Endothelial cell of umbilical vein (primary cell): ENCODE measurements around the gene VIT. TPM values are rescaled to one million over a fixed set of nuclear protein-coding genes. Genes with fewer than 3 reads are reported as not detected.

Experiments used
- BruUV-seq: library from RNA; stranded (reverse); fragments of 400-500 nt; replicated peaks from 2 replicates; lab custom pipeline; 2021; lab: Mats Ljungman, UMichigan
- CTCF ChIA-PET: fragments of 300-600, 350-600 bp; sonication (Branson Sonifier 250); formaldehyde crosslinking; loops from one replicate; lab custom pipeline; 2021; ENCODE audit warnings: antibody characterized with exemption, inconsistent platforms; lab: Charles Lee
- POLR2A ChIA-PET: fragments of 300-600, 350-600 bp; sonication (Branson Sonifier 250); formaldehyde crosslinking; loops from one replicate; lab custom pipeline; 2021; ENCODE audit warnings: antibody characterized with exemption, inconsistent platforms; lab: Charles Lee
- DNase-seq: peaks from one replicate; pipeline ENCODE4 v3.0.0-alpha.2; 2011; ENCODE audit warnings: low read depth, low spot score
- FAIRE-seq: peaks from 2 replicates; lab custom pipeline; 2011; peaks lifted over from hg19 to GRCh38; lab: Jason Lieb, UNC
- H2AFZ ChIP-seq: 2 replicates; pipeline ENCODE4 v1.6.0; 2012; ENCODE audit warnings: low read depth, low read length, control low read depth, inconsistent platforms
- H3K27ac ChIP-seq: 2 replicates; pipeline ENCODE4 v1.5.1; 2011; ENCODE audit warnings: low read depth, mild to moderate bottlenecking, control low read depth, low read length, moderate library complexity; ENCODE audit not compliant: insufficient read depth
- H3K27me3 ChIP-seq, 2 experiments: 2 replicates each; pipeline versions ENCODE4 v1.6.0 to v1.6.1; 2011; ENCODE audit warnings: low read length in 2 of 2, mixed read lengths in 1 of 2; ENCODE audit not compliant: control insufficient read depth in 2 of 2, insufficient read depth in 2 of 2
- H3K36me3 ChIP-seq, 2 experiments: 2 replicates in 1 of 2; 3 replicates in 1 of 2; pipeline ENCODE4 v1.5.1; 2011; ENCODE audit warnings: low read length in 2 of 2, mild to moderate bottlenecking in 1 of 2, moderate library complexity in 1 of 2; ENCODE audit not compliant: control insufficient read depth in 2 of 2, insufficient read depth in 2 of 2; ENCODE audit errors: extremely low read depth in 1 of 2
- H3K4me1 ChIP-seq: 3 replicates; pipeline ENCODE4 v1.5.1; 2011; ENCODE audit warnings: mild to moderate bottlenecking, low read length; ENCODE audit not compliant: control insufficient read depth, insufficient read depth; ENCODE audit errors: extremely low read depth
- H3K4me2 ChIP-seq: 2 replicates; pipeline ENCODE4 v1.6.1; 2011; ENCODE audit warnings: low read length, control low read depth, mixed read lengths; ENCODE audit not compliant: insufficient read depth
- H3K4me3 ChIP-seq, 3 experiments: fragments of 200-600 bp in 1 of 3; sonication (generic), shearing (Covaris generic) in 1 of 3; replicated peaks in 1 of 3; 2 replicates each; pipeline ENCODE4 v1.5.1; 2011 to 2016; ENCODE audit warnings: control low read depth in 3 of 3, low read length in 3 of 3, mild to moderate bottlenecking in 2 of 3, inconsistent platforms in 1 of 3, low read depth in 1 of 3, moderate library complexity in 1 of 3; ENCODE audit not compliant: insufficient read depth in 1 of 3
- H3K79me2 ChIP-seq: 2 replicates; pipeline ENCODE4 v1.6.0; 2012; ENCODE audit warnings: low read length, inconsistent platforms; ENCODE audit not compliant: control insufficient read depth, insufficient read depth
- H3K9ac ChIP-seq: replicated peaks from 2 replicates; pipeline ENCODE3; 2011; ENCODE audit warnings: low read length, control low read depth; ENCODE audit not compliant: insufficient read depth; ENCODE audit errors: extremely low read depth
- H3K9me1 ChIP-seq: replicated peaks from 3 replicates; pipeline ENCODE4 v1.6.0; 2011; ENCODE audit warnings: mild to moderate bottlenecking, low read length; ENCODE audit not compliant: control insufficient read depth, insufficient read depth; ENCODE audit errors: extremely low read depth
- H3K9me3 ChIP-seq: replicated peaks from 2 replicates; pipeline ENCODE4 v1.5.1; 2012; ENCODE audit warnings: low read length, inconsistent platforms; ENCODE audit not compliant: control insufficient read depth, insufficient read depth
- H4K20me1 ChIP-seq: replicated peaks from 2 replicates; pipeline ENCODE3; 2011; ENCODE audit warnings: mild to moderate bottlenecking, low read length; ENCODE audit not compliant: control insufficient read depth, insufficient read depth; ENCODE audit errors: extremely low read depth
- CTCF ChIP-seq, 2 donors: IDR thresholded peaks; 1 replicate in 1 of 2; 2 replicates in 1 of 2; pipeline ENCODE4 v1.5.1; 2011; ENCODE audit warnings: low read length in 2 of 2, mild to moderate bottlenecking in 2 of 2, moderate library complexity in 2 of 2, control low read depth in 1 of 2, inconsistent platforms in 1 of 2, low read depth in 1 of 2; ENCODE audit not compliant: insufficient read depth in 1 of 2; ENCODE audit errors: extremely low read depth in 1 of 2
- EZH2 ChIP-seq: IDR thresholded peaks from 2 replicates; pipeline ENCODE4 v1.6.1; 2012; ENCODE audit warnings: borderline replicate concordance, low read depth, mild to moderate bottlenecking, moderate library complexity, low read length, inconsistent platforms; ENCODE audit not compliant: severe bottlenecking
- FOS ChIP-seq: IDR thresholded peaks from 2 replicates; pipeline ENCODE4 v1.6.1; 2011; ENCODE audit warnings: mild to moderate bottlenecking, low read length, moderate library complexity, borderline replicate concordance; ENCODE audit not compliant: insufficient read depth
- GATA2 ChIP-seq: IDR thresholded peaks from 2 replicates; pipeline ENCODE4 v1.7.0; 2011; ENCODE audit warnings: low read depth, mild to moderate bottlenecking, moderate library complexity, mixed read lengths, low read length; ENCODE audit not compliant: insufficient read length, insufficient read depth
- JUN ChIP-seq: IDR thresholded peaks from 2 replicates; pipeline ENCODE4 v1.6.1; 2011; ENCODE audit warnings: borderline replicate concordance, low read depth; ENCODE audit not compliant: insufficient read length, insufficient read depth
- MAX ChIP-seq: IDR thresholded peaks from 2 replicates; pipeline ENCODE4 v1.6.1; 2011; ENCODE audit not compliant: insufficient read depth, insufficient read length
- MYC ChIP-seq: IDR thresholded peaks from one replicate; pipeline ENCODE4 v1.6.1; 2011; ENCODE audit warnings: mild to moderate bottlenecking, low read depth, low read length
- POLR2A ChIP-seq: IDR thresholded peaks from 2 replicates; pipeline ENCODE4 v1.6.1; 2012; ENCODE audit warnings: low read depth, mild to moderate bottlenecking, control low read depth, low read length
- POLR2AphosphoS5 ChIP-seq: IDR thresholded peaks from 2 replicates; pipeline ENCODE4 v1.6.1; 2012; ENCODE audit warnings: low read depth, mild to moderate bottlenecking, control low read depth, low read length, moderate library complexity; ENCODE audit not compliant: insufficient read depth
- dilution Hi-C: fragments of 300-500 bp; cut with MboI; formaldehyde crosslinking; loops from one replicate; pipeline ENCODE4 v1.15.0; 2019; ENCODE audit warnings: low sequenced_read_pairs; ENCODE audit not compliant: extremely low pct_ligation_motif_present
- intact Hi-C: fragments of 100-400 bp; cut with micrococcal nuclease; formaldehyde crosslinking; loops from one replicate; pipeline ENCODE4 v1.10.0; 2022
- polyA plus RNA-seq, 4 experiments: library from polyadenylated mRNA; depleted of rRNA in 3 of 4; stranded (reverse) in 3 of 4; unstranded in 1 of 4; fragments of >200 nt; gene quantifications; 2 replicates each; pipeline versions ENCODE4 v1.2.1 to v1.2.3, GENCODE V29; 2011 to 2012; ENCODE audit warnings: missing spikeins in 1 of 4
- total RNA-seq: library from RNA; stranded (reverse); gene quantifications from 2 replicates; pipeline ENCODE4 v1.2.3, GENCODE V29; 2021

Gene VIT
- total and polyA plus RNA-seq, 2 donors (not counting 3 experiments of a cell fraction or from before 2014, with no cell fraction given), result 0.54 to 0.88 TPM

GRCh38 chr2:36823862-36824261 is 127.4 kb downstream of the VIT start:
- no peak overlapping the region for H3K9ac ChIP-seq
- POLR2A ChIA-PET, result no interaction called here
- CTCF ChIA-PET, result no interaction called here

More at GRCh38 chr2:36823862-36824261, 127.4 kb downstream of the VIT start:
- BruUV-seq, result no TSS peak
- no peaks in the 10 kb centered on the region for H3K4me1 ChIP-seq
- no peak overlapping the region for H2AFZ ChIP-seq
- H4K20me1 ChIP-seq, result no peaks in the 10 kb centered on the region
- H3K4me2 ChIP-seq, result no peak overlapping the region
- no peak for FAIRE-seq
- H3K36me3 ChIP-seq, result no peaks in the 10 kb centered on the region
- H3K27ac ChIP-seq, result no peak overlapping the region
- dilution Hi-C loops, result no loop called here
- no peaks in the 10 kb centered on the region for H3K9me3 ChIP-seq
- H3K27me3 ChIP-seq, result peaks cover 0 to 1% of the 10 kb centered on the region in 2 experiments
- no peak for DNase-seq
- no peak overlapping the region for H3K4me3 ChIP-seq
- no peaks in the 10 kb centered on the region for H3K79me2 ChIP-seq
- TF ChIP-seq POLR2AphosphoS5, result no peak
- no peak for TF ChIP-seq GATA2
- no peak for TF ChIP-seq JUN
- TF ChIP-seq EZH2, result no peak
- no peak for TF ChIP-seq MAX
- no peak for TF ChIP-seq CTCF (IDR thresholded peaks at IDR 0.05; ENCODE audit: extremely low read depth in 1 of 2, insufficient read depth in 1 of 2, low read depth in 1 of 2, low read length in 2 of 2)
- TF ChIP-seq POLR2A, result no peak
- TF ChIP-seq FOS, result no peak
- no peak for TF ChIP-seq MYC
- intact Hi-C loops, result no loop called here
- no peaks in the 10 kb centered on the region for H3K9me1 ChIP-seq
